ENCODE data around the gene SPATC1L.

GRCh38 chr21:46160907-46161632 is 23.2 kb downstream of the SPATC1L start:
- TF ChIP-seq CTCF (IDR thresholded peaks at IDR 0.05; ENCODE audit: low read depth, low read length) (no peak), POLR2A (IDR thresholded peaks at IDR 0.05; ENCODE audit: extremely low read depth, insufficient read length) (no peak), MYC (IDR thresholded peaks at IDR 0.05; ENCODE audit: low read depth, low read length) (no peak), MAX (IDR thresholded peaks at IDR 0.05; ENCODE audit: low read depth, low read length) (no peak)

Measured in NB4 (cell line).